HG02642 (cell line): Measurements from ENCODE around the gene R3HDM1.
A peak's percentile ranks its signal among the peaks of the same experiment; 100 is the strongest.
"Not testable (repeated sequence)": the region's sequence is repeated elsewhere in the genome, so short reads cannot be mapped to it uniquely, and the experiment has no call there.

ENCODE experiments used
- ATAC-seq: cut with Tn5 transposase; IDR thresholded peaks from one replicate; pipeline ENCODE4 v1.9.1; 2021; ENCODE audit warnings: mild to moderate bottlenecking; ENCODE audit not compliant: unreplicated experiment, poor library complexity

Gene R3HDM1

GRCh38 chr2:135563793-135564192, 32.5 kb downstream of the R3HDM1 start:
- ATAC-seq: no peak

DNA sequence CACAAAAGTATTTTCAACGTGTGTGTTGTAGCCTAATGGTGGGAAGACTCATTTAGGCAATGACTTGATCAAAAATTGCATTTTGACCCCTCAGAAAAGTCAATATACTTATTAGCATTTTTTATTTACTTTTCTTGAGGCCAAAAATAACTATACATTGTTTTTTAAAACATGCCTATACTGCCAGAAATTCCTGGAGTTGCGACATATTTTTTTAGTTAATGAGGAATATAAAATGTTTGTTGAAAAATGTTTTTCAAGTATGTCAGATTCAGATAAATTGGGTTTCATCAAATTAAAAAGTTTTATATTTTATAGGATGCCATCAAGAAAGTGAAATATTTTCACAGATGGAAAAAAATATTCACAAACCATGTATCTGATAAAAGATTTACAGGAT, 39.6 kb downstream of the R3HDM1 start:
- ATAC-seq: no peak

GRCh38 chr2:135573620-135574019, 42.3 kb downstream of the R3HDM1 start:
- ATAC-seq: no peak

GRCh38 chr2:135581282-135581681, 50.0 kb downstream of the R3HDM1 start:
- no peak for ATAC-seq

DNA sequence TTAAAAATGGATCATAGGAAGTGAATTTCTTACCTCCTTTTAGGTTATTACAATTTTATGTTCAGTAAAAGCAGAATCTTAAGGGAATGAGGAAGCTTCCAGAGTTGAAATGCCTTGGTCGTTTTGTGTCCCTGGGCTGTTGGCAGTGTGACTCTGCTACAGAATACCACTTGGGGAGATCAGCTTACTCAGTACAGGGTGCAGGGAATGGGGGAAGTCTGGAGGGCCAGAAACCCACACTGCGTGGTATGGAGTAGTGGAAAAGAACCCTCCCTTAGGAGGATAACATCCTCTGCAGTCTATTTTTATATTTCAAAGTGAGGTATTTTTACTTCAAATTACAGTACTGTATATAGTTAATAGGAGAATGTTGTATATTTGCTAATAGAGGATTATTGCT, 51.1 kb downstream of the R3HDM1 start:
- ATAC-seq: no peak

GRCh38 chr2:135585586-135585985, 54.3 kb downstream of the R3HDM1 start:
- no peak for ATAC-seq

DNA sequence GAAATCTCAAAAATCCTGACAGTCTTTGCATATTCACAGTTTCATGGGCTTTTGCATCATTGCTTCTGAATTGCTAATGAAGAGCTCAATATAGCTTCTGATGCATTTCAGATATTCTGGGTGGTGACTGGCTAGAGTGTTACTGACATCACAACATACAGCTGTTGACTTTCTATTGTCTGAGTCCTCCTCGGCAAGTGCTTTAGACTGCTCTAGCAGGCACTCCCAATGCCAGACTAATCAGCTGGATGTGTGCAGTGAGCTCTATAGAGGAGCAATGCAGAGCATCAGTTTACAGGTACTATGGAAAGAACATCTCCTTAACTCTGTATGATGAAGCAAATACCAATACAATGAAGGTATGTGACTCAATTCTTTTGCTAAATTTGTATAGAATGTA, 54.9 kb downstream of the R3HDM1 start:
- ATAC-seq: peak; percentile 52

- no peak for ATAC-seq
Observed at GRCh38 chr2:135587958-135588357, 56.7 kb downstream of the R3HDM1 start.

GRCh38 chr2:135590619-135591260, 59.5 kb downstream of the R3HDM1 start:
- ATAC-seq: no peak

- no peak for ATAC-seq
Observed at GRCh38 chr2:135600915-135601314, 69.6 kb downstream of the R3HDM1 start.

GRCh38 chr2:135603543-135603942, 72.3 kb downstream of the R3HDM1 start:
- no peak for ATAC-seq

- no peak for ATAC-seq
Observed at GRCh38 chr2:135607561-135607960, 76.3 kb downstream of the R3HDM1 start.

DNA sequence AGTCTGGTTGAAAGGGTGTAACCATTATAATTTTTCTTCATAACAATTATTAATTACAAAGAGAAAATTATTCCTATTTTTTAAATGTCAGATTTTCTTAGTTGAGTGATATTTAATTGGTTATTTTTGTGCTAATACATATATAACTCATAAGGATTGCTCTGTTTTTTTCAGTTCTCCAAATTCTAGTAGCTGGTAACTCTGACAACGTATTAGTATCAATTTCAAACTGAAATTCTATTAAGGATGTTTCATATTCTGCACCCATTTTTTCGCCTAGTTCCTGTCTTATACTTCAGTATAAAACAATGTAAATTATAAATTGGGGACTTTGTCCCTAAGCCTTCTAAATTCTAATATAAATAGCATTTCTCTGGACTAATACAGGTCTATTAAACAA, 81.0 kb downstream of the R3HDM1 start:
- no peak for ATAC-seq

DNA sequence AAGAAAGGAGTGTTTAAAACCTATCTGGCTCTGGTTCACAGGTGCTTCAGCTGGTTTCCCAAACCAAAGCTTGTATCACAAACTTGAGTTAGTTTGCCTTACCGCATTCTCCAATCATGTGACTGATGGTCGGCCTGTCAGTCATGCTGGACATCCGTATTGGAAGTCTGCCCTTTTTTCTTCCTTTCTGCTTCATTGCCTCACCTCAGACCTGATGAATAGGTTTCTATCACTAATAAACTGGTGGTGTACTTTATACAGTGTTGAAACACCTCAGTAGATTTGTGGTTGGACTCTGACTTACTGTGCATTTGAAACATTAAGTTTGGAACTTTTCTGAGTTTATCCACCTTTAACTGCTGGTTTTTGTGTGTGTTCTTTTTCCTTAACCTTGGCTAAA, 84.1 kb downstream of the R3HDM1 start:
- no peak for ATAC-seq

GRCh38 chr2:135617501-135618015, 86.3 kb downstream of the R3HDM1 start:
- no peak for ATAC-seq

- ATAC-seq: no peak
Observed at GRCh38 chr2:135620198-135620597, 88.9 kb downstream of the R3HDM1 start.

DNA sequence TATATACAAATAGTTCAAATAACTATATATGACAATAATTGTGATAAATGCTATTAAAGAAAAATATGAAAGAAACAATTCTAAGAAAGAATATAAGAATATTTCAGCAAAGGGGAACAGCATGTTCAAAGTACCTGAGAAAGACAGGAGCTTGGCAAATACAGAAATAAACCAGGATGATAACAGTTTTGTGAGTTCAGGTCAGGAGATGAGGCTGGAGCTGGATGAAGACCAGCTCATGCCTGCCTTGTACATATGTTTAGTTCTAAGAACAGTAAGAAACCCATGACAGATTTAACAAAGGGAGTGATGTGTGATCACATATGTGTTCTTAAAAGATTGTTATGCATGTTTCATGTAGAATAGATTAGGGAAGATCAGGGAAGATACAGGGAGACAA, 98.2 kb downstream of the R3HDM1 start:
- no peak for ATAC-seq

GRCh38 chr2:135630034-135630433, 98.8 kb downstream of the R3HDM1 start:
- not testable (repeated sequence) for ATAC-seq

- ATAC-seq: no peak
Observed at GRCh38 chr2:135630488-135630887, 99.2 kb downstream of the R3HDM1 start.

GRCh38 chr2:135633582-135633981, 102.3 kb downstream of the R3HDM1 start:
- no peak for ATAC-seq

- no peak for ATAC-seq
Observed at GRCh38 chr2:135635212-135635835, 104.0 kb downstream of the R3HDM1 start.

DNA sequence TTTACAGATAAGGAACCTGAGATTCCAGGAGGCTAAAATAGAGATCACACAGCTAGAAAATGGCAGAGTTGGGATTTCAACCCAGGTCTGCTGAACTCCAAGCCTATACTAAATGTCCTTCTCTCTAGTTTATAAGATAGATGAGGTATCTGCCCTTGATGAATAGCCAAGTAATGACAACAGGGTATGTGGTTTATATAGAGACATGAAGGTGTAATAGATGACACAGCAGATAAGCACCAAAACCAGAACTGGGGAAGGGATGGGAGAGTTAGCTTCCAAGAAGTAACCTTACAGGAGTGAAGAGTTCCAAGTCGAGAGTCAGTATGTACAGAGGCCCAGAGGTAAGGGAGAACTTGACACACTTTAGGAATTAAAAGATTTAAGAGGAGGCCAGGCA, 105.7 kb downstream of the R3HDM1 start:
- peak; percentile 16 for ATAC-seq
